Esophagus squamous epithelium (tissue), 5 donors: ENCODE measurements around the gene BBS5. TPM values are rescaled to one million over a fixed set of nuclear protein-coding genes. Genes with fewer than 3 reads are reported as not detected.

Experiments
- DNase-seq: peaks from one replicate; lab custom pipeline; 2025; lab: John Stamatoyannopoulos, UW
- H3K27ac ChIP-seq, 4 donors: fragments of 200-600 bp; sonication (generic); one replicate each; pipeline ENCODE4 v1.5.1; 2016 to 2019; ENCODE audit warnings: mild to moderate bottlenecking in 1 of 4
- H3K27me3 ChIP-seq, 4 donors: fragments of 200-600 bp; sonication (generic); 1 replicate in 3 of 4; 2 replicates in 1 of 4; pipeline versions ENCODE4 v1.5.1 to v1.6.0; 2017 to 2021; ENCODE audit warnings: antibody characterized with exemption in 1 of 4
- H3K36me3 ChIP-seq, 3 donors: fragments of 200-600 bp; sonication (generic); one replicate each; pipeline ENCODE4 v1.5.1; 2016 to 2019
- H3K4me1 ChIP-seq, 3 donors: fragments of 200-600 bp; sonication (generic); one replicate each; pipeline ENCODE4 v1.5.1; 2017 to 2019
- H3K4me3 ChIP-seq, 4 donors: fragments of 200-600 bp; sonication (generic); 1 replicate in 3 of 4; 2 replicates in 1 of 4; pipeline ENCODE4 v1.5.1; 2016 to 2019; ENCODE audit warnings: mild to moderate bottlenecking in 2 of 4, moderate library complexity in 1 of 4
- H3K9me3 ChIP-seq, 3 donors: fragments of 200-600 bp; sonication (generic); one replicate each; pipeline ENCODE4 v1.5.1; 2016 to 2019
- CTCF ChIP-seq, 6 experiments: fragments of 450-650 bp in 4 of 6; fragments of 200-600 bp in 2 of 6; sonication (generic) in 2 of 6; IDR thresholded peaks; one replicate each; pipeline ENCODE4 v1.5.1; 2016 to 2019; ENCODE audit warnings: antibody characterized with exemption in 6 of 6, mild to moderate bottlenecking in 4 of 6, moderate library complexity in 4 of 6
- POLR2A ChIP-seq, 4 donors: fragments of 450-650 bp; IDR thresholded peaks; one replicate each; pipeline ENCODE4 v1.6.1; 2017; ENCODE audit warnings: antibody characterized with exemption in 4 of 4, mild to moderate bottlenecking in 4 of 4, moderate library complexity in 3 of 4
- WGBS, 2 donors: methylation state at CpG; one replicate each; pipeline ENCODE4 v1.1.5; 2018; 5-methylcytosine and 5-hydroxymethylcytosine counted together
- intact Hi-C: fragments of 100-400 bp; cut with DNase I; formaldehyde crosslinking; loops from one replicate; pipeline ENCODE4 v1.15.0; 2022
- total RNA-seq, 4 donors: library from RNA; depleted of rRNA; stranded (reverse); fragments of >200 nt; gene quantifications; one replicate each; pipeline ENCODE4 v1.1.0, GENCODE V29; 2016
- donor health status: DM: yes; HTN: yes; CAD: no.

The BBS5 gene
- total RNA-seq, 4 donors from 2014 or later: 1.4 to 7.1 (median 2.6) TPM

GRCh38 chr2:169495310-169495928 is 16.1 kb downstream of the BBS5 start:
- Histone ChIP-seq H3K4me1 (no peaks in the 10 kb centered on the region), H3K27ac (no peak overlapping the region), H3K36me3 (peaks cover 0 to 26% (median 0%) of the 10 kb centered on the region in 3 donors), H3K9me3 (no peaks in the 10 kb centered on the region), H3K27me3 (no peaks in the 10 kb centered on the region), H3K4me3 (no peak overlapping the region)
- intact Hi-C loops: no loop called here
- DNase-seq: no peak
- 85 to 94% methylated on average over 5 of the region's 5 CpGs for WGBS, 2 donors
- TF ChIP-seq POLR2A (IDR thresholded peaks at IDR 0.05) (no peak), CTCF (IDR thresholded peaks at IDR 0.05) (no peak)

- TF ChIP-seq POLR2A (IDR thresholded peaks at IDR 0.05) (no peak), CTCF (IDR thresholded peaks at IDR 0.05) (no peak)
- H3K4me1 ChIP-seq: peaks cover 0 to 19% (median 4%) of the 10 kb centered on the region in 3 donors
- intact Hi-C loops: no loop called here
- no peaks in the 10 kb centered on the region for H3K27me3 ChIP-seq
- H3K9me3 ChIP-seq: no peaks in the 10 kb centered on the region
- no peak overlapping the region for H3K4me3 ChIP-seq
- DNase-seq: no peak
- no peak overlapping the region for H3K27ac ChIP-seq
- peaks cover 0 to 53% (median 0%) of the 10 kb centered on the region in 3 donors for H3K36me3 ChIP-seq
- 95% methylated on average over 15 to 18 of the region's 19 CpGs for WGBS, 2 donors
Measured at GRCh38 chr2:169504651-169505050, 25.4 kb downstream of the BBS5 start.

GRCh38 chr2:169507698-169508097 is 28.4 kb downstream of the BBS5 start:
- H3K27ac ChIP-seq: peak overlapping the region in 2 of 4 donors; percentile 2 to 16
- no peak for DNase-seq
- intact Hi-C loops: no loop called here
- H3K4me3 ChIP-seq: no peak overlapping the region
- H3K9me3 ChIP-seq: no peaks in the 10 kb centered on the region
- H3K27me3 ChIP-seq: no peaks in the 10 kb centered on the region
- H3K4me1 ChIP-seq: peaks cover 0 to 28% (median 6%) of the 10 kb centered on the region in 3 donors
- no peak for TF ChIP-seq POLR2A (IDR thresholded peaks at IDR 0.05)
- no peak for TF ChIP-seq CTCF (IDR thresholded peaks at IDR 0.05)
- H3K36me3 ChIP-seq: peaks cover 0 to 30% (median 0%) of the 10 kb centered on the region in 3 donors

GRCh38 chr2:169509298-169509885 is 30.1 kb downstream of the BBS5 start, which contains the start of gene KLHL41:
KLHL41 (plus strand) TSS chr2:169509702; CDS start chr2:169509779, 77 bp downstream.
- peaks cover 0 to 13% (median 0%) of the 10 kb centered on the region in 3 donors for H3K36me3 ChIP-seq
- DNase-seq: no peak
- no peak for TF ChIP-seq CTCF (IDR thresholded peaks at IDR 0.05)
- TF ChIP-seq POLR2A (IDR thresholded peaks at IDR 0.05): no peak
- H3K4me3 ChIP-seq: no peak within 1 kb of the TSS
- H3K4me1 ChIP-seq: peaks cover 0 to 29% (median 6%) of the 10 kb centered on the region in 3 donors
- no peaks in the 10 kb centered on the region for H3K9me3 ChIP-seq
- H3K27me3 ChIP-seq: no peaks in the 10 kb centered on the region
- peak within 1 kb of the TSS in 2 of 4 donors; percentile 31 to 50 for H3K27ac ChIP-seq
- intact Hi-C loops: no loop called here
- 74 to 75% methylated on average over 4 of the region's 4 CpGs for WGBS, 2 donors

GRCh38 chr2:169509955-169510354 is 30.7 kb downstream of the BBS5 start:
- DNase-seq: no peak
- 85 to 89% methylated on average over 7 to 8 of the region's 8 CpGs for WGBS, 2 donors
- no peaks in the 10 kb centered on the region for H3K27me3 ChIP-seq
- intact Hi-C loops: no loop called here
- peak overlapping the region in 2 of 4 donors; percentile 31 to 50 for H3K27ac ChIP-seq
- peaks cover 0 to 7% (median 0%) of the 10 kb centered on the region in 3 donors for H3K36me3 ChIP-seq
- no peaks in the 10 kb centered on the region for H3K9me3 ChIP-seq
- H3K4me3 ChIP-seq: no peak overlapping the region
- peaks cover 0 to 29% (median 6%) of the 10 kb centered on the region in 3 donors for H3K4me1 ChIP-seq
- TF ChIP-seq POLR2A (IDR thresholded peaks at IDR 0.05) (no peak), CTCF (IDR thresholded peaks at IDR 0.05) (no peak)
